T-cell (primary cell): Measurements from ENCODE around the gene VAV2. TPM values are rescaled to one million over a fixed set of nuclear protein-coding genes. Genes with fewer than 3 reads are reported as not detected.

ENCODE experiments used
- ATAC-seq, 4 experiments: fragments of 200-7000 bp in 3 of 4; fragments of 150-1000 bp in 1 of 4; cut with Tn5 transposase; replicated peaks in 1 of 4; 1 replicate in 3 of 4; 2 replicates in 1 of 4; pipeline ENCODE4 v1.10.0; 2021; ENCODE audit warnings: moderate library complexity in 3 of 4, mild to moderate bottlenecking in 2 of 4, moderate number of reproducible peaks in 1 of 4
- CTCF ChIA-PET, 2 donors: fragments of 300-600 bp; sonication (Branson Sonifier 250); formaldehyde crosslinking; loops; one replicate each; lab custom pipeline; 2022; ENCODE audit warnings: antibody characterized with exemption in 2 of 2; lab: Charles Lee
- POLR2A ChIA-PET, 2 donors: fragments of 300-600 bp; sonication (Branson Sonifier 250); formaldehyde crosslinking; loops; one replicate each; lab custom pipeline; 2022; ENCODE audit warnings: antibody characterized with exemption in 2 of 2; lab: Charles Lee
- DNase-seq, 35 experiments: peaks; one replicate each; pipeline versions ENCODE4 v3.0.0 to v3.0.0-alpha.2; 2013 to 2023
- H3K27ac ChIP-seq: one replicate; pipeline ENCODE4 v1.5.1; 2013; ENCODE audit warnings: low read length
- H3K27me3 ChIP-seq, 2 experiments: replicated peaks in 1 of 2; 1 replicate in 1 of 2; 2 replicates in 1 of 2; pipeline versions ENCODE4 v1.6.1 to v1.7.0; 2013; ENCODE audit warnings: low read length in 1 of 2, mixed read lengths in 1 of 2; ENCODE audit not compliant: control insufficient read depth in 2 of 2, insufficient read depth in 2 of 2; ENCODE audit errors: extremely low read depth in 1 of 2
- H3K36me3 ChIP-seq, 2 donors: 1 replicate in 1 of 2; 2 replicates in 1 of 2; pipeline versions ENCODE4 v1.6.1 to v1.7.0; 2013; ENCODE audit warnings: low read length in 1 of 2; ENCODE audit not compliant: control insufficient read depth in 2 of 2, insufficient read depth in 1 of 2; ENCODE audit errors: extremely low read depth in 1 of 2
- H3K4me1 ChIP-seq, 2 experiments: 1 replicate in 1 of 2; 2 replicates in 1 of 2; pipeline versions ENCODE4 v1.6.1 to v1.7.0; 2013; ENCODE audit warnings: low read length in 2 of 2, mixed read lengths in 1 of 2; ENCODE audit not compliant: insufficient read depth in 2 of 2, control insufficient read depth in 1 of 2; ENCODE audit errors: extremely low read depth in 1 of 2
- H3K4me3 ChIP-seq, 2 donors: 1 replicate in 1 of 2; 2 replicates in 1 of 2; pipeline versions ENCODE4 v1.5.1 to v1.7.0; 2013; ENCODE audit warnings: mild to moderate bottlenecking in 2 of 2, low read length in 1 of 2, moderate library complexity in 1 of 2; ENCODE audit not compliant: control insufficient read depth in 1 of 2; ENCODE audit errors: extremely low read depth in 1 of 2
- H3K9me3 ChIP-seq: 2 replicates; pipeline ENCODE4 v1.7.0; 2013
- H3K27ac Mint-ChIP-seq, 2 donors: one replicate each; pipeline ENCODE4 v1.8.0; 2020 to 2021; ENCODE audit warnings: mild to moderate bottlenecking in 2 of 2, mixed read lengths in 2 of 2
- H3K27me3 Mint-ChIP-seq, 2 donors: one replicate each; pipeline ENCODE4 v1.8.0; 2021 to 2022; ENCODE audit warnings: mixed read lengths in 2 of 2
- H3K36me3 Mint-ChIP-seq: one replicate; pipeline ENCODE4 v1.8.0; 2021; ENCODE audit warnings: mixed read lengths
- H3K4me1 Mint-ChIP-seq, 3 donors: one replicate each; pipeline ENCODE4 v1.8.0; 2020 to 2022; ENCODE audit warnings: mixed read lengths in 3 of 3, mild to moderate bottlenecking in 1 of 3
- H3K4me3 Mint-ChIP-seq, 3 donors: one replicate each; pipeline ENCODE4 v1.8.0; 2020 to 2022; ENCODE audit warnings: mild to moderate bottlenecking in 3 of 3, mixed read lengths in 3 of 3, moderate library complexity in 3 of 3
- H3K9me3 Mint-ChIP-seq, 3 donors: one replicate each; pipeline ENCODE4 v1.8.0; 2020 to 2022; ENCODE audit warnings: mixed read lengths in 3 of 3
- WGBS: methylation state at CpG from one replicate; pipeline ENCODE4 v1.1.5; 2013; ENCODE audit warnings: missing lambda C conversion rate; ENCODE audit not compliant: insufficient coverage; 5-methylcytosine and 5-hydroxymethylcytosine counted together
- total RNA-seq, 35 experiments: library from RNA in 6 of 35; stranded (reverse) in 6 of 35; fragments of 120-200 nt in 1 of 35; gene quantifications; one replicate each; pipeline versions ENCODE4 v1.2.1 to v1.2.4 and lab custom pipeline; 2013 to 2026

VAV2 gene
- total RNA-seq, 5 donors from 2014 or later (not counting 1 experiment from before 2014, with no cell fraction given): 1.2 to 7.5 (median 4.9) TPM

GRCh38 chr9:133888809-133889491 lies 103.2 kb downstream of the VAV2 start:
- POLR2A ChIA-PET: no interaction called here
- Mint-ChIP-seq H3K4me3 (no peak overlapping the region), H3K9me3 (no peaks in the 10 kb centered on the region), H3K27me3 (no peaks in the 10 kb centered on the region), H3K36me3 (no peaks in the 10 kb centered on the region), H3K27ac (no peak overlapping the region), H3K4me1 (no peaks in the 10 kb centered on the region)
- no peaks in the 10 kb centered on the region for H3K4me1 ChIP-seq
- H3K9me3 ChIP-seq: no peaks in the 10 kb centered on the region
- H3K36me3 ChIP-seq: no peaks in the 10 kb centered on the region
- no peak overlapping the region for H3K4me3 ChIP-seq
- no peaks in the 10 kb centered on the region for H3K27me3 ChIP-seq
- no peak for DNase-seq
- CTCF ChIA-PET: interaction anchor here in 1 of 2 donors (0.6 kb wide), 1 partner anchor 86 kb away, joined by 3 read pairs; no protein-coding TSS in a partner anchor
- 79% methylated on average over 23 of the region's 25 CpGs for WGBS
- no peak for ATAC-seq
- no peak overlapping the region for H3K27ac ChIP-seq

- Histone ChIP-seq H3K9me3 (no peaks in the 10 kb centered on the region), H3K27me3 (no peaks in the 10 kb centered on the region), H3K4me1 (no peaks in the 10 kb centered on the region), H3K4me3 (no peak overlapping the region), H3K27ac (no peak overlapping the region), H3K36me3 (no peaks in the 10 kb centered on the region)
- Mint-ChIP-seq H3K27ac (no peak overlapping the region), H3K4me1 (no peaks in the 10 kb centered on the region), H3K27me3 (no peaks in the 10 kb centered on the region), H3K36me3 (no peaks in the 10 kb centered on the region), H3K4me3 (no peak overlapping the region), H3K9me3 (no peaks in the 10 kb centered on the region)
- DNase-seq (no peak), ATAC-seq (no peak)
- CTCF ChIA-PET: no interaction called here
- POLR2A ChIA-PET: interaction anchor here in 1 of 2 donors (0.6 kb wide), 1 partner anchor 75 kb away, joined by 3 read pairs; no protein-coding TSS in a partner anchor
- WGBS: 88% methylated on average over 22 of the region's 25 CpGs
Observed at GRCh38 chr9:133888048-133888808, 103.9 kb downstream of the VAV2 start.

- CTCF ChIA-PET: no interaction called here
- Histone ChIP-seq H3K27ac (no peak overlapping the region), H3K4me1 (no peaks in the 10 kb centered on the region), H3K4me3 (no peak overlapping the region), H3K9me3 (no peaks in the 10 kb centered on the region), H3K27me3 (no peaks in the 10 kb centered on the region), H3K36me3 (no peaks in the 10 kb centered on the region)
- no peaks in the 10 kb centered on the region for H3K4me1 Mint-ChIP-seq
- H3K36me3 Mint-ChIP-seq: no peaks in the 10 kb centered on the region
- DNase-seq (no peak), ATAC-seq (no peak)
- no peak overlapping the region for H3K4me3 Mint-ChIP-seq
- H3K27me3 Mint-ChIP-seq: no peaks in the 10 kb centered on the region
- POLR2A ChIA-PET: interaction anchor here in 1 of 2 donors (0.6 kb wide), 1 partner anchor 75 kb away, joined by 3 read pairs; no protein-coding TSS in a partner anchor
- no peak overlapping the region for H3K27ac Mint-ChIP-seq
- WGBS: 93% methylated on average over 4 of the region's 18 CpGs
- no peaks in the 10 kb centered on the region for H3K9me3 Mint-ChIP-seq
Observed at GRCh38 chr9:133887540-133888047, 104.5 kb downstream of the VAV2 start.

- H3K9me3 ChIP-seq: no peaks in the 10 kb centered on the region
- ChIA-PET POLR2A (no interaction called here), CTCF (no interaction called here)
- no peaks in the 10 kb centered on the region for H3K36me3 Mint-ChIP-seq
- no peak overlapping the region for H3K27ac ChIP-seq
- no peak overlapping the region for H3K4me3 ChIP-seq
- H3K36me3 ChIP-seq: no peaks in the 10 kb centered on the region
- H3K9me3 Mint-ChIP-seq: no peaks in the 10 kb centered on the region
- WGBS: 98% methylated on average over 7 of the region's 14 CpGs
- H3K4me1 Mint-ChIP-seq: no peaks in the 10 kb centered on the region
- ATAC-seq: no peak
- H3K27me3 ChIP-seq: no peaks in the 10 kb centered on the region
- H3K27ac Mint-ChIP-seq: no peak overlapping the region
- no peaks in the 10 kb centered on the region for H3K4me1 ChIP-seq
- no peak overlapping the region for H3K4me3 Mint-ChIP-seq
- DNase-seq: no peak
- H3K27me3 Mint-ChIP-seq: no peaks in the 10 kb centered on the region
Observed at GRCh38 chr9:133886563-133887501, 105.3 kb downstream of the VAV2 start.

- H3K4me3 Mint-ChIP-seq: no peak overlapping the region
- H3K9me3 Mint-ChIP-seq: no peaks in the 10 kb centered on the region
- WGBS: 88% methylated on average over 19 of the region's 19 CpGs
- H3K9me3 ChIP-seq: no peaks in the 10 kb centered on the region
- no peak overlapping the region for H3K27ac Mint-ChIP-seq
- H3K36me3 Mint-ChIP-seq: no peaks in the 10 kb centered on the region
- no peaks in the 10 kb centered on the region for H3K4me1 Mint-ChIP-seq
- DNase-seq (no peak), ATAC-seq (no peak)
- no peaks in the 10 kb centered on the region for H3K27me3 ChIP-seq
- H3K4me3 ChIP-seq: no peak overlapping the region
- ChIA-PET POLR2A (no interaction called here), CTCF (no interaction called here)
- H3K27me3 Mint-ChIP-seq: no peaks in the 10 kb centered on the region
- H3K36me3 ChIP-seq: no peaks in the 10 kb centered on the region
- no peak overlapping the region for H3K27ac ChIP-seq
- no peaks in the 10 kb centered on the region for H3K4me1 ChIP-seq
Observed at GRCh38 chr9:133884907-133885744, 107.0 kb downstream of the VAV2 start.
